Stimulated activated CD8-positive, alpha-beta memory T cell treated with anti-CD3 and anti-CD28 coated beads, Interleukin-15, amount 100 ng/mL, for 24 hours (primary cell): ENCODE measurements around the gene S100B.

ENCODE experiments used
- DNase-seq: peaks from one replicate; pipeline ENCODE4 v3.0.0-alpha.2; 2020; ENCODE audit warnings: low read depth

S100B gene

DNA sequence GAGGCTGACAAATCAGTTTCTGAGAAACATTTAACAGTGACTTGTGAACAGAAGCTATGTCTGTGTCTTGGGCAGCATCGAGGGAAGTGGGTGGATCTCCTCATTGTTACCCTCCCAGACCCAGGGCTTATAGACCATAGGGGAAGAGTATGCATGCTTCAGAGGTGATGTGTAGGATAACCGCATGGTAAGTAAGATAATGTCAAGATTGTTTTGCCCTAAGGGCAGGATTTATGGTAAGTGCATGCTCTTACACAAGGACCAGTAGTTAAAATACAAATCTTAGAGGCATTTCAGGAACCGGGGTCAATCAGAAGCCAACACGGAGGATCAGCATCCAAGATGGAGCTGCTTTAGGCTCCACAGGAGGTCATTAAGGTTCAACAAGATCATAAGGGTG is 22.8 kb upstream of the S100B start:
- no peak for DNase-seq

DNA sequence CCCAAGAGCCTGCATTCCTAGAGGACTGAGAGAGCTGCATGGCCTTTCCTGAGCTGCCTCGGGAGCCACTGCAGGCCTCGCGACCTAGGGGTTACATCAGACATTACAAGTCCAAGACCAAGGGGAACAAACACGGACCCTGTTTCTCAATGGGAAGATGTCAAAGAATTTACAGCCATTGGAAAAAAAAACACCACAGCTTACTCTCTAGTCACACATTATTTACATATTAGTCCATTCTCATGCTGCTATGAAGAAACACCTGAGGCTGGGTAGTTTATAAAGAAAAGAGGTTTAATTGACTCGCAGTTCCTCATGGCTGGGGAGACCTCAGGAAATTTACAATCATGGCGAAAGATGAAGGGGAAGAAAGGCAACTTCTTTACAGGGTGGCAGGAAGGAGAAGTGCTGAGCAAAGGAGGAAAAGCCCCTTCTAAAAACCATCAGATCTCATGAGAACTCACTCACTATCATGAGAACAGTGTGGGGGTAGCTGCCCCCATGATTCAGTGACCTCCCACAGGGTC is 22.2 kb upstream of the S100B start:
- no peak for DNase-seq

- DNase-seq: no peak
These were observed 21.7 kb upstream of the S100B start for GRCh38 chr21:46626536-46626935.

DNA sequence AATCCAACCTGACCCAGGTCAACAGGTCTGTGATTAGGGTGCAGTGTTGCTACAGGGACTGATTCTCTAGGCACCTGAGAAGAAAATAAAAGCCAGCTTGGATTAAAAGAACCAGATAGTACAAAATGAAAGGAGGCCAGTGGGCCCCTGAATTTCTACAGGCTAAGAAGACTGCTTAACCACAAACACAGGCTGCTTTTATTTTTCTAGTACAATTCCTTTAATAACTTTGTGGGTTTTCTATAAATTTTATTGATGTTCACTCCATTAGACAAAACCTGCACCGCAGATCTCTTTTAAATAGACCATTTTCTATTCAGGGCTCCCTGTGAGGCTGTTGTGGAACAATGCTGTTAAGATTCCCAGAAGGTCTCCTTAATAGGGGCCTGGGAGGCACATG is 20.9 kb upstream of the S100B start:
- DNase-seq: no peak

DNA sequence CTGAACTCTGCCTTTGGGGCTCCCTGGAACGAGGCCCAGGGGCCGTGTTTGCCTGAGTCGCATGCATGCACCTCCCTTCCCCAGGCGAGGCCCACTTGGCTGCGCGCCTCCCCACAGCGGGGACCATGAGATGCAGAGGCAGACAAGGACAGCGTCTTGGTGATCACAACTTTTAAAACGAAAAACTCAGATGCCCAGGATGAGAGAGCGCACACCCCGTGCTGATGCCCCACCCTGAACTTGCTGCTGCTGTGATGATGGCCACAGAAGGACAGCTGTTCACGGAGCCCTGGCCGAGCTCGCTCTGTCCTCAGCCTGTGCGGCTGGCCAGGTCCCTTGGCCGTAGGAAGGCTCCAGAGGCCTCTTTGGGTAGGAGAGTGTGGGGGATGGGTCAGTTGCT is 19.2 kb upstream of the S100B start:
- no peak for DNase-seq

GRCh38 chr21:46622226-46622625 is 17.3 kb upstream of the S100B start:
- no peak for DNase-seq

- no peak for DNase-seq
These were observed 16.7 kb upstream of the S100B start for GRCh38 chr21:46621457-46622182.

GRCh38 chr21:46620846-46621245 is 16.0 kb upstream of the S100B start:
- no peak for DNase-seq

DNA sequence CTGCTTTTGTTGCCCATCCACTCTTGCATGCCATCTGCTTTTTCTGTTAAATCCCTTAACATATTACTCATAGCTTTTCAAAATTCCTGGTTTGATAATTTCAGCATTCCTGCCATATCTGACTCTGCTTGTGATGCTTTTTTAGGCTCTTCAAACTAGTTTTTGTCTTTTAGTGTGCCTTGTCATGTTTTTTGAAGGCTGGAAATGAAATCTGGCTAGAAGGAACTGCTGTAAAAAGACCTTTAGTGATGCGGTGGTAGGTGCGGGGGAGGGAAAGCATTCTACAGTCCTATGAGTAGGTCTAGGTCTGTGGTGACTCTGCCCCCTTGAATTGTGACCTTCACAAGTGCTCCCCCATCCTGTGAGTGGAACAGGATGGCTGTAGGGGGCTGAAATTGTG is 15.0 kb upstream of the S100B start:
- no peak for DNase-seq

- DNase-seq: no peak
These were observed 14.0 kb upstream of the S100B start for GRCh38 chr21:46618738-46619379.

- no peak for DNase-seq
These were observed 12.6 kb upstream of the S100B start for GRCh38 chr21:46617267-46618051.

- DNase-seq: no peak
These were observed 11.8 kb upstream of the S100B start for GRCh38 chr21:46616656-46617055.

DNA sequence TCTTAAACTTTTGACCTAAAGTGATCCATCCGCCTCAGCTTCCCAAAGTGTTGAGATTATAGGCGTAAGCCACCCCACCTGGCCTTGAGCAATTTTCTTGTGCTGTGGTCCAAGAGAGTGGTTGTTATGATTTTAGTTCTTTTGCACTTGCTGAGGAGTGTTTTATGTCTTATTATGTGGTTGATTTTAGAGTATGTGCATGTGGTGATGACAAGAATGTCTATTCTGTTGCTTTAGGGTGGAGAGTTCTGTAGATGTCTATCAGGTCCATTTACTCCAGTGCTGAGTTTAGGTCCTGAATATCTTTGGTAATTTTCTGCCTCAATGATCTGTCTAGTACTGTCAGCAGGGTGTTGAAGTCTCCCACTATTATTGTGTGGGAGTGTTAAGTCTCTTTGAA is 11.2 kb upstream of the S100B start:
- no peak for DNase-seq

- DNase-seq: no peak
These were observed 8.5 kb upstream of the S100B start for GRCh38 chr21:46613391-46613790.

GRCh38 chr21:46610018-46610701 is 5.3 kb upstream of the S100B start:
- no peak for DNase-seq

GRCh38 chr21:46608672-46609111 is 3.8 kb upstream of the S100B start:
- no peak for DNase-seq

DNA sequence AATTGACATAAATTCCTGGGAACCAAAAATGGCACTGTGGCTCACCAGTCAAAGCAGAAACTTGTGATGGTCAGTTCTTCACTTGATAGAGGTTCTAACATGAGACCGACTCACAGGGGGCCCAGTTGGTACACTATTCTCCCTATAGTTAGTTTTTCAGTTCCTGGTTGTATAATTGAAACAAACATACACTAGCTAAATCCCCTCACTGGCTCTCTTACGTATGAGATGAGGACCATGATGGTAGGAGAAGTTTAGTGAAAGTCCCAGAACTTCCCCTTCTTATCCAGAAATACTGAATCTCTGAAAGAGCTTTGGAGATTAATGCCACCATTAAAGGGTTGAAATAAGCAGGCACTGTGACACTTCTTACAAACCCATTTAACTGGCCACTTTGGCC is 2.8 kb upstream of the S100B start:
- no peak for DNase-seq

- DNase-seq: no peak
These were observed 1.5 kb upstream of the S100B start for GRCh38 chr21:46606427-46606813.

- DNase-seq: no peak
These were observed 1.0 kb upstream of the S100B start for GRCh38 chr21:46605767-46606426.

DNA sequence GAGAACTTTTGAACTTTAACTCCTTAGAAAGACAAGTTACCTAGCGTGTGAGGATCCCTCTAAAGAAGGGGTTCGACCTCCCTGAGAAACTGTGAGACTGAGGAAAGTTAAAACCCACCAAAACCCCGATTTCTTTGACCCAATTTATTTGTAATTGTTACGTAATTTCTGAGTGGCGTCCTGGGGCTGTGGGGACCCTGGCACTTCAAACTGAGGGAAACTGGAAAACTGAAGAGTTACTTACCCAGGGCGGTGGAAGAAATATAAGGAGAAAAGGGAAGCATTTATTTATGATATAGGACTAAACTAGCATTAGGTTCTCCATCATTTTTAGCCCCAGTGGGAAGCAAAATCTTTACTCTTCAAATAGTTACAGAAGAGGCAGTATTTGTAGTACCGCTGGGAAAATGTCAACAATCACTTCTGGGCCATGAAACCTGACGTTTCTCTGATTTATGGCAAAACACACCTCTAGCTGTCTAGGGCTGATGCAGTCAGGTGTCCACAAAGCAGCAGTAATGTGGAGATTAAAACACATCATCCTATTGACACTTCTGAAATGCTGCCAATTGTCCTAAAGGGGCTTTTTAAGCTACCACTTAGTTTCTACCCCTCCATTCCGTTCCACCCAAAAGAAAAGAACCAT is 430 bp downstream of the S100B start:
- no peak for DNase-seq

- DNase-seq: no peak
These were observed 1.7 kb downstream of the S100B start for GRCh38 chr21:46603228-46603627.
